GM12892 (cell line): ENCODE results near the gene MVB12B.

Experiments used
- POLR2A ChIP-seq: IDR thresholded peaks from 2 replicates; pipeline ENCODE4 v1.6.1; 2011; ENCODE audit warnings: low read depth, low read length, control low read depth
- POLR2AphosphoS5 ChIP-seq: IDR thresholded peaks from 2 replicates; pipeline ENCODE4 v1.6.1; 2011; ENCODE audit warnings: low read depth, low read length, control low read depth
- TAF1 ChIP-seq: IDR thresholded peaks from 2 replicates; pipeline ENCODE4 v1.6.1; 2011; ENCODE audit warnings: low read depth, mild to moderate bottlenecking, control low read depth, low read length, borderline replicate concordance

DNA sequence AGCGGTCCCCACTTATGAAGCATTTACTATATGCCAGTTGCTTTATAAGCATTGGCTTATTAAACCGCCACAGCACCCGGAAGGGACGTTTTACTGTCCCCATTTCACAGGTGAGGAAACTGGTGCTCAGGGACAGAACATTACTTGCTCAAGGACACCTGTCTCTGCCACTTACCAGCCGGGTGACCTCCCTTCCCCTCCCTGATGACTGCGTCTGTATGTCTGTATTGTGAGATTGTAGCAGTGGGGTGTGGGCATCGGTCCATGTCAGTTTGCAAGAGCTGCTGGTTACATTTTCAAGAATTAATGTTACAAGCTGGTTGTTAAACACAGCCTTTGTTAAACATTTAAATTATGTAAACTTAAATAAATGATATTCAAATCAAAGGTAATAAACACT, 209.5 kb downstream of the MVB12B start:
- TF ChIP-seq POLR2A (no peak), TAF1 (no peak), POLR2AphosphoS5 (no peak)
